Tibial nerve (tissue), 4 donors: ENCODE data around the gene DPP7. TPM values are rescaled to one million over a fixed set of nuclear protein-coding genes. Genes with fewer than 3 reads are reported as not detected.

Experiments
- DNase-seq, 2 donors: peaks; one replicate each; pipeline ENCODE4 v3.0.0-alpha.2; 2019; ENCODE audit warnings: low spot score in 2 of 2
- H3K27ac ChIP-seq, 4 donors: fragments of 200-600 bp; sonication (generic) in 3 of 4; one replicate each; pipeline ENCODE4 v1.5.1; 2017 to 2019; ENCODE audit warnings: mild to moderate bottlenecking in 1 of 4
- H3K27me3 ChIP-seq, 2 donors: fragments of 200-600 bp; sonication (generic) in 1 of 2; one replicate each; pipeline versions ENCODE4 v1.5.1 to v1.6.0; 2017 to 2019
- H3K36me3 ChIP-seq, 3 donors: fragments of 200-600 bp; sonication (generic); one replicate each; pipeline ENCODE4 v1.5.1; 2018 to 2019
- H3K4me1 ChIP-seq, 4 donors: fragments of 200-600 bp; sonication (generic) in 3 of 4; one replicate each; pipeline ENCODE4 v1.5.1; 2017 to 2019
- H3K4me3 ChIP-seq, 4 donors: fragments of 200-600 bp; sonication (generic) in 3 of 4; one replicate each; pipeline ENCODE4 v1.5.1; 2017 to 2019; ENCODE audit warnings: mild to moderate bottlenecking in 1 of 4, moderate library complexity in 1 of 4
- H3K9me3 ChIP-seq, 4 donors: fragments of 200-600 bp; sonication (generic) in 3 of 4; one replicate each; pipeline ENCODE4 v1.5.1; 2017 to 2019
- EP300 ChIP-seq, 2 donors: sonication (generic); formaldehyde crosslinking; IDR thresholded peaks; one replicate each; pipeline ENCODE4 v1.6.1; 2017; ENCODE audit warnings: antibody characterized with exemption in 2 of 2, mild to moderate bottlenecking in 1 of 2
- POLR2A ChIP-seq, 2 donors: fragments of 450-650 bp; IDR thresholded peaks; one replicate each; pipeline ENCODE4 v1.6.1; 2017; ENCODE audit warnings: antibody characterized with exemption in 2 of 2, mild to moderate bottlenecking in 2 of 2, moderate library complexity in 2 of 2
- WGBS, 2 donors: methylation state at CpG; one replicate each; pipeline ENCODE4 v1.1.5; 2018; 5-methylcytosine and 5-hydroxymethylcytosine counted together
- total RNA-seq, 4 donors: library from RNA; depleted of rRNA; stranded (reverse); fragments of >200 nt; gene quantifications; one replicate each; pipeline ENCODE4 v1.1.0, GENCODE V29; 2016
- TF ChIP-seq, protein P1 (sequence below), 5 experiments: fragments of 200-600 bp in 3 of 5; fragments of 450-650 bp in 2 of 5; sonication (generic) in 3 of 5; IDR thresholded peaks; one replicate each; pipeline ENCODE4 v1.5.1; 2016 to 2019; ENCODE audit warnings: antibody characterized with exemption in 5 of 5, mild to moderate bottlenecking in 3 of 5, moderate library complexity in 2 of 5

DPP7 gene
- total RNA-seq, 4 donors from 2014 or later: 74.7 to 272 (median 145) TPM

DNA sequence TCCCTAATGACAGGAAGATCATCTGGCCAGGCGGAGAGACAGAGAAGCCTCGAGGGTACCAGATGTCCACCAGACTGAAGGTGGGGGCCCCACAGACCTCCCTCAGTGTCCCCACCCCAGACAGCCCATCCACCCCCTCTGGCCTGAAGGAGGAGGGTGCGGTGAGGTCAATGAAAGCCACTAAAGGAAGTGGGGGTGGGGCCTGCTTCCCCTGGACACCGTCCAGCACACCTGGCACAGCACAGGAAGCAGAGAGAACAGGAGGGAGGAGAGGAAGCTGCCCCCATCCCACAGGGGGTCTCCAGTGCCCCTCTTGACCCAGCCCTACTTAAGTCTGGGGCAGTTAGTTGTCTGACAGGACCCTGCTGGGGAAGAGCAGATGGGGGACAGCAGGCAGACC is 44.1 kb upstream of the DPP7 start:
- Histone ChIP-seq H3K27ac (no peak overlapping the region), H3K36me3 (no peaks in the 10 kb centered on the region), H3K4me1 (peaks cover 0 to 40% (median 14%) of the 10 kb centered on the region in 4 donors), H3K9me3 (no peaks in the 10 kb centered on the region), H3K27me3 (peaks cover 2 to 92% of the 10 kb centered on the region in 2 donors), H3K4me3 (no peak overlapping the region)
- TF ChIP-seq, protein P1, sequence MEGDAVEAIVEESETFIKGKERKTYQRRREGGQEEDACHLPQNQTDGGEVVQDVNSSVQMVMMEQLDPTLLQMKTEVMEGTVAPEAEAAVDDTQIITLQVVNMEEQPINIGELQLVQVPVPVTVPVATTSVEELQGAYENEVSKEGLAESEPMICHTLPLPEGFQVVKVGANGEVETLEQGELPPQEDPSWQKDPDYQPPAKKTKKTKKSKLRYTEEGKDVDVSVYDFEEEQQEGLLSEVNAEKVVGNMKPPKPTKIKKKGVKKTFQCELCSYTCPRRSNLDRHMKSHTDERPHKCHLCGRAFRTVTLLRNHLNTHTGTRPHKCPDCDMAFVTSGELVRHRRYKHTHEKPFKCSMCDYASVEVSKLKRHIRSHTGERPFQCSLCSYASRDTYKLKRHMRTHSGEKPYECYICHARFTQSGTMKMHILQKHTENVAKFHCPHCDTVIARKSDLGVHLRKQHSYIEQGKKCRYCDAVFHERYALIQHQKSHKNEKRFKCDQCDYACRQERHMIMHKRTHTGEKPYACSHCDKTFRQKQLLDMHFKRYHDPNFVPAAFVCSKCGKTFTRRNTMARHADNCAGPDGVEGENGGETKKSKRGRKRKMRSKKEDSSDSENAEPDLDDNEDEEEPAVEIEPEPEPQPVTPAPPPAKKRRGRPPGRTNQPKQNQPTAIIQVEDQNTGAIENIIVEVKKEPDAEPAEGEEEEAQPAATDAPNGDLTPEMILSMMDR (IDR thresholded peaks at IDR 0.05): no peak
- TF ChIP-seq POLR2A (IDR thresholded peaks at IDR 0.05): no peak
- no peak for TF ChIP-seq EP300 (IDR thresholded peaks at IDR 0.05)
- no peak for DNase-seq
- WGBS, 2 donors: 23 to 36% methylated on average over 3 of the region's 4 CpGs

DNA sequence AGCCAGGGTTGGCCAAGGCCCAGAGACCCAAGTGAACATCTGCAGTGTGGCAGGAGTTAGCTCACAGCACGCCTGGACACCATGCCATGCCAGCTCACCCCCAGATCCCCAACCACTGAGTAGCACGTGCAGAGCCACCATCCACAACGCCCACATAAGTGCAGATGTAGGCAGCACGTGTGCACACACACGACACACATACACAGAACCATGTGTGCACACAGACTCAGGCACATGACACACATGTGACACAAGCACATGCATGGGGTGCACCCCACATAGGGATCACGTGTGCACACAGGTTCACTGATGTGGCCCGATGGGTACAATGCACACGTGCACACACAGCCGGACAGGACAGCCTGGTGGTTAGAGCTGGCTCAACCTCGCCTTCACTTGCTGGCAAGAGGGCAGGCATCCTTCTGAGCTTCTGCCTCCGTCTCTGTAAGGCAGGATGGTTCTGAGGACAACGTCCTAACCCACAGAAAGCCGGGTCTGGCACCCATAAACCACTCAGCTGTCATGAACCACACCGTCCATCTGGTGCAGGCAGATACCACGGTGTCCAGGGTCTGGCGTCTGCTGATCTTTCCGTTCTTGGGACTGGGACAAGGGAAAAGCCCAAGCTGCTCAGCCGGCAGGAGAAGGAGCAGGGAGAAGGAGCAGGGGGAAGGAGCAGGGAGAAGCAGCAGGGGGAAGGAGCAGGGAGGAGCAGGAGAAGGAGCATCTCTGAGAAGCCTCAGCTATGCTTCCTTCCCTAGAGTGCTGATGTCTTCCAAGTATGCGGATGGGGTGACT is 43.3 kb upstream of the DPP7 start:
- no peak overlapping the region for H3K27ac ChIP-seq
- no peak for TF ChIP-seq EP300 (IDR thresholded peaks at IDR 0.05)
- TF ChIP-seq, protein P1 (IDR thresholded peaks at IDR 0.05): no peak
- no peak for TF ChIP-seq POLR2A (IDR thresholded peaks at IDR 0.05)

DNA sequence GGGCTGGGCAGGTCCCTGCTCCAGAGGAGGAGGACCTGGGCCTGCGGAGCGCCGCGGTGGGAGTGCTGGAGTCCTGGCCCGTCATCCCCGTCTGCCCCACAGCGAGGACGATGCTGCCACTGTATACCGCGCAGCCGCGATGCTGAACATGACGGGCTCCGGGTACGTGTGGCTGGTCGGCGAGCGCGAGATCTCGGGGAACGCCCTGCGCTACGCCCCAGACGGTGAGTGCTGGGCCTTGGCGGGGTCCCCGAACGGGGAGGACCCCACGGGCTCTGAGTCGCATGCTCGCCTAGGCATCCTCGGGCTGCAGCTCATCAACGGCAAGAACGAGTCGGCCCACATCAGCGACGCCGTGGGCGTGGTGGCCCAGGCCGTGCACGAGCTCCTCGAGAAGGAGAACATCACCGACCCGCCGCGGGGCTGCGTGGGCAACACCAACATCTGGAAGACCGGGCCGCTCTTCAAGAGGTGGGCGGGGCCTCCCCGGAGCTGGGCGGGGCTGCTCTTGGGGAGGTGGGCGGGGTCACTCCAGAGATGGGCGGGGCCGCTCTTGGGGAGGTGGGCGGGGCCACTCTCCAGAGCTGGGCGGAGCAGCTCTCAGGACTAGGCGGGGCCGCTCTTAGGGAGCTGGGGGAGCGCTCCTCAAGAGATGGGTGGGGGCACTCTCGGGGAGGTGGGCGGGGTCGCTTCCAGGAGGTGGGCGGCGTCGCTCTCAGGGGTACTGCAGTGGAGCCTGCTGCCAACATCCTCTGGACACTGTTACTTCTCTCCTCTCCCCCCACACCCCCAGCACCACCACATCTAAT is 42.2 kb upstream of the DPP7 start:
- WGBS, 2 donors: 0 to 3% methylated on average over 9 to 15 of the region's 65 CpGs
- TF ChIP-seq POLR2A (IDR thresholded peaks at IDR 0.05): no peak
- TF ChIP-seq EP300 (IDR thresholded peaks at IDR 0.05): no peak
- TF ChIP-seq, protein P1 (IDR thresholded peaks at IDR 0.05): no peak
- H3K4me3 ChIP-seq: peak overlapping the region in 1 of 4 donors; percentile 20
- peaks cover 0 to 74% of the 10 kb centered on the region in 2 donors for H3K27me3 ChIP-seq
- peaks cover 0 to 21% (median 4%) of the 10 kb centered on the region in 4 donors for H3K4me1 ChIP-seq
- H3K9me3 ChIP-seq: no peaks in the 10 kb centered on the region
- H3K27ac ChIP-seq: no peak overlapping the region
- H3K36me3 ChIP-seq: no peaks in the 10 kb centered on the region
- no peak for DNase-seq

More for the DNA sequence above, 43.3 kb upstream of the DPP7 start:
- H3K9me3 ChIP-seq: no peaks in the 10 kb centered on the region
- H3K4me1 ChIP-seq: peaks cover 0 to 32% (median 9%) of the 10 kb centered on the region in 4 donors
- H3K4me3 ChIP-seq: no peak overlapping the region
- H3K27me3 ChIP-seq: peaks cover 2 to 84% of the 10 kb centered on the region in 2 donors
- no peak for DNase-seq
- no peaks in the 10 kb centered on the region for H3K36me3 ChIP-seq
- 55 to 60% methylated on average over 8 to 19 of the region's 19 CpGs for WGBS, 2 donors

DNA sequence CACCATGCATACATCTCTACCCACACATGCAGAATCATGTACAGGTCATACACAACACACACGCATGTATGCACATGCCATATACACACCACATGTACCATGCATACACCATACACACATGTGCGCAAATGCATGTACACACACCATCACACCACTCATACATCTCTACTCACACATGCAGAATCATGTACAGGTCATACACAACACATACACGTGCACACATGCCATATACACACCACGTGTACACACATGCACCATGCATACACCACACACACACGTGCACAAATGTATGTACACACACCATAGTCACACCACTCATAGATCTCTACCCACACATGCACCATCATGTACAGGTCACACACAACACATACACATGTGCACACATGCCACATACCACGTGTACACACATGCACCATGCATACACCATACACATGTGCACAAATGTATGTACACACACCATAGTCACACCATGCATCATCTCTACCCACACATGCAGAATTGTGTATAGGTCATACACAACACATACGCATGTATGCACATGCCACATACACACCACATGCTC is 38.4 kb upstream of the DPP7 start:
- WGBS, 2 donors: 89 to 92% methylated on average over 7 of the region's 7 CpGs

More for the DNA sequence above, 38.4 kb upstream of the DPP7 start:
- TF ChIP-seq POLR2A (IDR thresholded peaks at IDR 0.05) (no peak), EP300 (IDR thresholded peaks at IDR 0.05) (no peak)
- TF ChIP-seq, protein P1 (IDR thresholded peaks at IDR 0.05): no peak
- Histone ChIP-seq H3K4me3 (no peak overlapping the region), H3K4me1 (peaks cover 0 to 13% (median 4%) of the 10 kb centered on the region in 4 donors), H3K27ac (no peak overlapping the region), H3K36me3 (no peaks in the 10 kb centered on the region), H3K27me3 (peaks cover 0 to 47% of the 10 kb centered on the region in 2 donors), H3K9me3 (no peaks in the 10 kb centered on the region)
- no peak for DNase-seq
